Loucy (cell line): ENCODE results near the gene ACAA2.

ENCODE experiments used
- CTCF ChIP-seq: fragments of 200-600 bp; sonication (generic); conservative IDR thresholded peaks from 2 replicates; pipeline ENCODE4 v1.5.1; 2014; ENCODE audit warnings: mild to moderate bottlenecking, antibody characterized with exemption, low read length
- EZH2phosphoT487 ChIP-seq: fragments of 200-600 bp; IDR thresholded peaks from 2 replicates; pipeline ENCODE4 v1.6.1; 2018; ENCODE audit warnings: antibody characterized with exemption, mild to moderate bottlenecking, moderate library complexity, borderline replicate concordance

DNA sequence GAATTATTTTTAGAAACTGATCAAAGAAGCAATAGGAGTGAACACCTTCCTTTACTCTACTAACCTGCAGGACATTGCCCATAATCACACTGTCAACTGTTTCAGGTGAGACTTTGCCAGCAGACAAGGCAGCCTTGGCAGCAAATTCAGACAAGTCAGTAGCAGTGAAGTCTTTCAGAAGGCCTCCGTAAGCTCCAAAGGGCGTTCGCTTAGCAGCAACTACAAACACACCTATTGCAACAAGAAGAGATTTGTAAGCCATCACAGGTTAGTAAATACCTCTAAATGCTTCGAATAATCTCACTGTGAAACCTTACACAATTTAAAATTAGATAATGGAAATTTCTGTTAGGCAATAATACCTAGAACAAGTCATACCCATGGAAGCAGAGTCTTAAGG, 10.7 kb downstream of the ACAA2 start:
- TF ChIP-seq CTCF (no peak), EZH2phosphoT487 (no peak)
